H1 (cell line): ENCODE measurements around the gene FOXP4. TPM values are rescaled to one million over a fixed set of nuclear protein-coding genes. Genes with fewer than 3 reads are reported as not detected.

Experiments used
- polyA plus RNA-seq, 7 experiments: library from polyadenylated mRNA; depleted of rRNA in 3 of 7; stranded (reverse) in 5 of 7; unstranded in 2 of 7; fragments of >200 nt in 5 of 7; fragments of 200-250 nt in 2 of 7; gene quantifications; 1 replicate in 5 of 7; 2 replicates in 1 of 7; 4 replicates in 1 of 7; pipeline versions ENCODE4 v1.2.1 to v1.2.3, GENCODE V29; 2011 to 2013; ENCODE audit warnings: missing spikeins in 2 of 7, mixed read lengths in 2 of 7
- total RNA-seq: library from RNA; stranded (reverse); fragmentation: NEBNext Ultra II Directional; extraction: Animal tissue kit (Norgen Biotek cat#: 25700); gene quantifications from 2 replicates; pipeline ENCODE4 v1.2.1, GENCODE V29; 2021
- TF ChIP-seq, protein P1 (sequence below), 3 experiments: IDR thresholded peaks; 1 replicate in 2 of 3; 2 replicates in 1 of 3; pipeline versions ENCODE4 v1.5.1 to v1.6.1; 2011; ENCODE audit warnings: low read length in 3 of 3, mild to moderate bottlenecking in 3 of 3, inconsistent platforms in 2 of 3, low read depth in 1 of 3, moderate library complexity in 1 of 3; ENCODE audit not compliant: insufficient read depth in 1 of 3; ENCODE audit errors: control extremely low read depth in 1 of 3

FOXP4 gene
- total and polyA plus RNA-seq, 2 of the 8 experiments (the other 6 are each of a cell fraction or from before 2014, with no cell fraction given), result 4.8 to 13.3 TPM

DNA sequence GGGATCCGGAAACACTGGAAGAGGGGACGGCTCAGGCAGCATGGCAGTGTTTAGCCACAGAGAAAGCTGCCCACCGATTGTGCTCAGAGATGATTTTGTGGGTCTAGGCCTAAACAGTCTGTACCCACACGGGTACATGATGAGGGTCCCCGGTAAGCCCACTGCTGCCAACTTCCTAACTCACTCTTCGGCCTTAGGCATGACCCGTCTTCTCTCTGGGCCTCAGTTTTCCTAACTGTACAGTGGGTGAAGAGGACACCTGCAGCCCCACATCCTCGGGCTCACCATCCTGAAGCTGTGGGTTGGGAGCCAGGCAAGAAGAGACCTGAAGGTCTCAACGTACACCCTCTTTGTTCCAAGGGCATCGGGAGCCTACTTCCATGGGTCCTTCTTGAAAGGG, 6.5 kb downstream of the FOXP4 start (continued):
- TF ChIP-seq, protein P1, sequence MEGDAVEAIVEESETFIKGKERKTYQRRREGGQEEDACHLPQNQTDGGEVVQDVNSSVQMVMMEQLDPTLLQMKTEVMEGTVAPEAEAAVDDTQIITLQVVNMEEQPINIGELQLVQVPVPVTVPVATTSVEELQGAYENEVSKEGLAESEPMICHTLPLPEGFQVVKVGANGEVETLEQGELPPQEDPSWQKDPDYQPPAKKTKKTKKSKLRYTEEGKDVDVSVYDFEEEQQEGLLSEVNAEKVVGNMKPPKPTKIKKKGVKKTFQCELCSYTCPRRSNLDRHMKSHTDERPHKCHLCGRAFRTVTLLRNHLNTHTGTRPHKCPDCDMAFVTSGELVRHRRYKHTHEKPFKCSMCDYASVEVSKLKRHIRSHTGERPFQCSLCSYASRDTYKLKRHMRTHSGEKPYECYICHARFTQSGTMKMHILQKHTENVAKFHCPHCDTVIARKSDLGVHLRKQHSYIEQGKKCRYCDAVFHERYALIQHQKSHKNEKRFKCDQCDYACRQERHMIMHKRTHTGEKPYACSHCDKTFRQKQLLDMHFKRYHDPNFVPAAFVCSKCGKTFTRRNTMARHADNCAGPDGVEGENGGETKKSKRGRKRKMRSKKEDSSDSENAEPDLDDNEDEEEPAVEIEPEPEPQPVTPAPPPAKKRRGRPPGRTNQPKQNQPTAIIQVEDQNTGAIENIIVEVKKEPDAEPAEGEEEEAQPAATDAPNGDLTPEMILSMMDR (IDR thresholded peaks at IDR 0.05; ENCODE audit: control extremely low read depth in 1 of 3, insufficient read depth in 1 of 3, low read depth in 1 of 3, low read length in 3 of 3), result no peak
